Tracheal epithelial cell (primary cell): ENCODE measurements around the gene PRM1. TPM values are rescaled to one million over a fixed set of nuclear protein-coding genes. Genes with fewer than 3 reads are reported as not detected.

Experiments used
- total RNA-seq: library from RNA; depleted of rRNA; stranded (reverse); fragments of >200 nt; gene quantifications from 2 replicates; pipeline ENCODE4 v1.2.1, GENCODE V29; 2014

PRM1 gene
- not detected in 2 replicates for total RNA-seq

GRCh38 chr16:11280616-11281522 lies at the start of gene PRM1:
Gene PRM1, minus strand, starts transcription at chr16:11281330. Its CDS starts 92 bp downstream, at chr16:11281238.

GRCh38 chr16:11276143-11276895 lies 4.8 kb downstream of the PRM1 start, which contains the start of gene PRM2:
Gene PRM2, minus strand, starts transcription at chr16:11276480. Its CDS starts 110 bp downstream, at chr16:11276370.

GRCh38 chr16:11272921-11273720 lies 8.0 kb downstream of the PRM1 start, which contains the start of gene PRM3:
Gene PRM3, minus strand, starts transcription at chr16:11273629. Its CDS starts 34 bp downstream, at chr16:11273595.

GRCh38 chr16:11268921-11269375 lies 12.2 kb downstream of the PRM1 start, which contains the start of gene TNP2:
Gene TNP2, minus strand, starts transcription at chr16:11269325. Its CDS starts 63 bp downstream, at chr16:11269262.

GRCh38 chr16:11255737-11256660 lies 25.1 kb downstream of the PRM1 start, which contains the start of gene SOCS1:
Gene SOCS1, minus strand, starts transcription at chr16:11256204. Its CDS starts 726 bp downstream, at chr16:11255478.

Other genes starting within 250 kb of the PRM1 start
- 0.64 and 1.7 TPM in 2 replicates for gene SOCS1, start 25.1 kb downstream of the PRM1 start, total RNA-seq
- gene TNP2, start 12.0 kb downstream of the PRM1 start, total RNA-seq: not detected in 2 replicates
- gene PRM3, start 7.7 kb downstream of the PRM1 start, total RNA-seq: not detected in 2 replicates
- not detected in 2 replicates for gene PRM2, start 4.8 kb downstream of the PRM1 start, total RNA-seq
- 1.7 and 5.3 TPM in 2 replicates for gene RMI2, start 64.1 kb upstream of the PRM1 start, total RNA-seq